ENCODE results near the gene STRBP. TPM values are rescaled to one million over a fixed set of nuclear protein-coding genes. Genes with fewer than 3 reads are reported as not detected.

The STRBP gene
- total RNA-seq, 8 experiments from 2014 or later: 17.5 to 60.7 (median 43.7) TPM

DNA sequence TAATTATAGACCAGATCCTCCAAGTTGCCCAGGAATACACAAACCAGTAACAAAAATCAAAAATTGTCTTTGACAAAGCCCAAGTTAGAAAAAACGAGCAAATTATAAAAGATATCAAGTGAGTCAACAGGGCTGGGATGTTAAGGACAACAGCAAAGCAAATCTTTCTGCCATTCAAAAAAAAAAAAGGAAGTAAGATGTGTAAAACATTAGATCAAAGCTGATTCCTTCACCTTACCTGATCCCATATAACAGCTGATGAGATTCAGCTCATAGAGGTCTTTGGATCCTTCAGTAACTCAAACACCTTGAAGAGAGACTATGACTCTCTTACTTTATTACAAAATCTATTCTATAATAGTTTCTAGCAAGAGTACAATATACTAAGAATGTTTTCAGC, 100.9 kb downstream of the STRBP start:
- no peaks in the 10 kb centered on the region for H3K4me1 ChIP-seq (replicated peaks in 1 of 2)
- H3K27ac ChIP-seq: no peak overlapping the region
- in situ Hi-C loops (cut with MboI; ENCODE audit: low pct_unique_long_range_greater_than_20kb in 2 of 9, low sequenced_read_pairs in 9 of 9, unreplicated experiment in 9 of 9): no loop called here
- ATAC-seq (replicated peaks in 6 of 8): no peak
- 31 to 100% (median 70%) methylated on average over 1 of the region's 1 CpG for WGBS, 10 experiments
- no peak overlapping the region for H3K4me3 ChIP-seq

GRCh38 chr9:123165813-123166212, 102.6 kb downstream of the STRBP start:
- in situ Hi-C loops (cut with MboI; ENCODE audit: low pct_unique_long_range_greater_than_20kb in 2 of 9, low sequenced_read_pairs in 9 of 9, unreplicated experiment in 9 of 9): no loop called here
- ATAC-seq (replicated peaks in 6 of 8): no peak
- Histone ChIP-seq H3K4me1 (replicated peaks in 1 of 2) (no peaks in the 10 kb centered on the region), H3K27ac (no peak overlapping the region), H3K4me3 (no peak overlapping the region)
- WGBS, 10 experiments: 33 to 100% (median 100%) methylated on average over 1 of the region's 1 CpG; no CpG with 5 or more reads in 3 of the 10 experiments

DNA sequence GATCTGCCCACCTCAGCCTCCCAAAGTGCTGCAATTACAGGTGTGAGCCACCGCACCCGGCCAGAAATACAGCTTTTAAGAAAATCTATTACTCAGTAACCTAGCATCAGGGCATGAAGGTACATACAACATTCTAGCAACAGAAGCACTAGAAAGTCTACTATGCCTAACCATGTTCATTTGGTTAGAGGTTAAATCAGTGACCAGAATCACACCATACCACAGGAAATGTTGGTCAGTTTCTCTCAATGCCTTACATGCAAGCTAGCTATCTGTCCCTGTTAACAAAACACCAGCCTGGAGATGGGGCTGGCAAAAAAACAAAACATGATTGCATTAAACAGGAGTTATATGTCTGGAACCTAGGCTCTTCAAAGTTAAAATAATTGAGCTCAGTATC, 104.1 kb downstream of the STRBP start:
- Histone ChIP-seq H3K27ac (no peak overlapping the region), H3K4me1 (replicated peaks in 1 of 2) (no peaks in the 10 kb centered on the region), H3K4me3 (no peak overlapping the region)
- in situ Hi-C loops (cut with MboI; ENCODE audit: low pct_unique_long_range_greater_than_20kb in 2 of 9, low sequenced_read_pairs in 9 of 9, unreplicated experiment in 9 of 9): no loop called here
- ATAC-seq (replicated peaks in 6 of 8): no peak
- 80 to 100% (median 80%) methylated on average over 1 to 2 of the region's 2 CpGs; no CpG with 5 or more reads in 7 of the 10 experiments for WGBS, 10 experiments

- H3K4me1 ChIP-seq (replicated peaks in 1 of 2): no peaks in the 10 kb centered on the region
- in situ Hi-C loops (cut with MboI; ENCODE audit: low pct_unique_long_range_greater_than_20kb in 2 of 9, low sequenced_read_pairs in 9 of 9, unreplicated experiment in 9 of 9): no loop called here
- 53 to 100% (median 91%) methylated on average over 1 to 2 of the region's 2 CpGs for WGBS, 10 experiments
- H3K27ac ChIP-seq: no peak overlapping the region
- ATAC-seq (replicated peaks in 6 of 8): no peak
- no peak overlapping the region for H3K4me3 ChIP-seq
Measured at GRCh38 chr9:123162791-123163345, 105.5 kb downstream of the STRBP start.

GRCh38 chr9:123162360-123162759, 106.0 kb downstream of the STRBP start:
- Histone ChIP-seq H3K4me1 (replicated peaks in 1 of 2) (no peaks in the 10 kb centered on the region), H3K4me3 (no peak overlapping the region), H3K27ac (no peak overlapping the region)
- 44 to 100% (median 94%) methylated on average over 1 of the region's 1 CpG; no CpG with 5 or more reads in 6 of the 10 experiments for WGBS, 10 experiments
- in situ Hi-C loops (cut with MboI; ENCODE audit: low pct_unique_long_range_greater_than_20kb in 2 of 9, low sequenced_read_pairs in 9 of 9, unreplicated experiment in 9 of 9): no loop called here
- ATAC-seq (replicated peaks in 6 of 8): no peak

DNA sequence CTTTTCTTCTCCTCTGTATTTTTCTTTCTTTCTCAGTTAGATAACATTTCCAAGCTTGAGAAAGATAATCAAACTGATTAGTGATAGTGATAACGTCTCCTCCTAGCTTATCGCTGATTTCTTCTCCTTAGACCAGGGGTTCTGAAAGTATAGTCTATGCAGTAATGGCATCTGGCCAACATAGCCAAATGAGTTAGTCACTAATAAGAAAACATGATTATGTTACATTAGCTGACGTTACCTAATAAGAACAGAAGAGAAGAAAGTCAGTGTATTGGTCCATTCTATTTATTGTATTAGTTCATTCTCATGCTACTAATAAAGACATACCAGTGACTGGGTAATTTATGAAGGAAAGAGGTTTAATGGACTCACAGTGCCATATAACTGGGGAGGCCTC, 111.2 kb downstream of the STRBP start:
- no peak overlapping the region for H3K27ac ChIP-seq
- no peak overlapping the region for H3K4me3 ChIP-seq
- in situ Hi-C loops (cut with MboI; ENCODE audit: low pct_unique_long_range_greater_than_20kb in 2 of 9, low sequenced_read_pairs in 9 of 9, unreplicated experiment in 9 of 9): no loop called here
- H3K4me1 ChIP-seq (replicated peaks in 1 of 2): no peaks in the 10 kb centered on the region
- ATAC-seq (replicated peaks in 6 of 8): no peak
- WGBS, 10 experiments: 74 to 100% (median 95%) methylated on average over 1 to 3 of the region's 3 CpGs

DNA sequence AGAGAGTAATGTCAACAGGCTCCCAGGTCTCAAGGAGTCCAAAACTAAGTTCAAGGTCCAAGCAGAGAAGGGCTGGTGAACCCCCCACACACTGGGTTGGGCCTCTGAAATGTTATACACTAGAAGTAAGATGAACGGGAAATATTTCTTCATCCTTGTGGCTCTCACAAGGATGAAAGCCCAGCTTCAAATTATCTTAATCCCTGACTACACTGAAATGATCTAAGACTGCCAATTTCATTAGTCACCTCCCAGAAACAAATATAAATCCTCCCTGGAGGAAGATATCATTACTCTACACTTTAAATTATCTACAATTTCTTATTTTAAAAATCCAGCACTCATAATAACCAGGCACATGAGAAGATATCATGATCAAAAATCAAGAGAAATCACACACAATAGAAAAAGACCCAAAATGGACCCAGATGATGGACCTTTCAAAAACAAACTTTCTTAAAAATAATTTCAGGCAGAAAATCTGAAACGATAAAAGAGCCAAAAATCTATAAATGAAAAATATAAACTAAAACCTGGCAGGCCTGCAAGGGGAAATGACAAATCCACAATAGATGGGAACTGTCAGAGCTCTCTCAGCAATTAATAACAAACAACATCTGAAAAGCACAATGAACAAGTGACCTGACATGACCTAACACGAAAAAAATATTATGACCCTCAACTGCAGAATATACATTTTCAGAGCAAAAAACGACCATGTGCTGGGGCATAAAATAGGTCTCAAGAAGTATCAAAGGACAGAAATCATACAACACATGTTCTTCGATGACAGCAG, 117.5 kb downstream of the STRBP start:
- Histone ChIP-seq H3K4me1 (replicated peaks in 1 of 2) (no peaks in the 10 kb centered on the region), H3K4me3 (no peak overlapping the region), H3K27ac (no peak overlapping the region)
- WGBS, 10 experiments: 63 to 100% (median 89%) methylated on average over 3 to 5 of the region's 5 CpGs
- ATAC-seq (replicated peaks in 6 of 8): peak in 1 of 8 experiments; percentile 44
- in situ Hi-C loops (cut with MboI; ENCODE audit: low pct_unique_long_range_greater_than_20kb in 2 of 9, low sequenced_read_pairs in 9 of 9, unreplicated experiment in 9 of 9): no loop called here

- no peak overlapping the region for H3K27ac ChIP-seq
- WGBS, 10 experiments: 0 to 83% (median 52%) methylated on average over 1 of the region's 1 CpG; no CpG with 5 or more reads in 2 of the 10 experiments
- H3K4me1 ChIP-seq (replicated peaks in 1 of 2): no peaks in the 10 kb centered on the region
- peak in 1 of 8 experiments; percentile 30 for ATAC-seq (replicated peaks in 6 of 8)
- in situ Hi-C loops (cut with MboI; ENCODE audit: low pct_unique_long_range_greater_than_20kb in 2 of 9, low sequenced_read_pairs in 9 of 9, unreplicated experiment in 9 of 9): no loop called here
- no peak overlapping the region for H3K4me3 ChIP-seq
Measured at GRCh38 chr9:123149067-123149466, 119.3 kb downstream of the STRBP start.

- in situ Hi-C loops (cut with MboI; ENCODE audit: low pct_unique_long_range_greater_than_20kb in 2 of 9, low sequenced_read_pairs in 9 of 9, unreplicated experiment in 9 of 9): no loop called here
- peak in 1 of 8 experiments; percentile 65 for ATAC-seq (replicated peaks in 6 of 8)
- Histone ChIP-seq H3K4me3 (no peak overlapping the region), H3K27ac (no peak overlapping the region), H3K4me1 (replicated peaks in 1 of 2) (no peaks in the 10 kb centered on the region)
- whole genome bisulfite sequencing, 10 experiments: 54 to 100% (median 84%) methylated on average over 1 to 2 of the region's 2 CpGs; no CpG with 5 or more reads in 2 of the 10 experiments
Measured at GRCh38 chr9:123138163-123138562, 130.2 kb downstream of the STRBP start.

- 19 to 100% (median 84%) methylated on average over 1 to 5 of the region's 5 CpGs; no CpG with 5 or more reads in 3 of the 10 experiments for WGBS, 10 experiments
- H3K27ac ChIP-seq: no peak overlapping the region
- in situ Hi-C loops (cut with MboI; ENCODE audit: low pct_unique_long_range_greater_than_20kb in 2 of 9, low sequenced_read_pairs in 9 of 9, unreplicated experiment in 9 of 9): no loop called here
- ATAC-seq (replicated peaks in 6 of 8): peak in 2 of 8 experiments; percentile 45 to 80
- H3K4me1 ChIP-seq (replicated peaks in 1 of 2): no peaks in the 10 kb centered on the region
- H3K4me3 ChIP-seq: no peak overlapping the region
Measured at GRCh38 chr9:123135430-123135829, 133.0 kb downstream of the STRBP start.

- Histone ChIP-seq H3K4me1 (replicated peaks in 1 of 2) (no peaks in the 10 kb centered on the region), H3K27ac (no peak overlapping the region), H3K4me3 (no peak overlapping the region)
- ATAC-seq (replicated peaks in 6 of 8): no peak
- in situ Hi-C loops (cut with MboI; ENCODE audit: low pct_unique_long_range_greater_than_20kb in 2 of 9, low sequenced_read_pairs in 9 of 9, unreplicated experiment in 9 of 9): no loop called here
- WGBS, 10 experiments: 56 to 100% (median 92%) methylated on average over 1 to 6 of the region's 6 CpGs
Measured at GRCh38 chr9:123132696-123133095, 135.7 kb downstream of the STRBP start.

DNA sequence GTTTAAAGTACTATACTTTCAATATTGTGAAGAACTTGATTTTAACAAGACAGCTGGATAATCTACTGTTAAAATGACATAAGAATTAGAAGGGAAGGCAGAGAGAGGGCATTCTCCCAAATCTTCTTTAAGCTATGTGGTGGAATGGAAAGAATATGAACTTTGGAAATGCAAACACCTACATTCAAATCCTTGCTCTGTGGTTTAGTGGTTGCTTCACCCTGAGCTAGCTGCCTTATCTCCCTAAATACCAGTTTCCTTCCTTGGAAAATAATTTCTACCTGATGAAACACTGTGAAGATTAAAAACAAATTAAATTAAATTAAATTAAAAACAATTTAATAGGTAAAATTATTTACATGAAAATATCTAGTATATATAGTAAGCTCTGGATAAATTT, 136.4 kb downstream of the STRBP start:
- no peaks in the 10 kb centered on the region for H3K4me1 ChIP-seq (replicated peaks in 1 of 2)
- no peak overlapping the region for H3K27ac ChIP-seq
- no peak for ATAC-seq (replicated peaks in 6 of 8)
- in situ Hi-C loops (cut with MboI; ENCODE audit: low pct_unique_long_range_greater_than_20kb in 2 of 9, low sequenced_read_pairs in 9 of 9, unreplicated experiment in 9 of 9): no loop called here
- H3K4me3 ChIP-seq: no peak overlapping the region

GRCh38 chr9:123131258-123131657, 137.1 kb downstream of the STRBP start:
- Histone ChIP-seq H3K27ac (no peak overlapping the region), H3K4me3 (no peak overlapping the region), H3K4me1 (replicated peaks in 1 of 2) (no peaks in the 10 kb centered on the region)
- in situ Hi-C loops (cut with MboI; ENCODE audit: low pct_unique_long_range_greater_than_20kb in 2 of 9, low sequenced_read_pairs in 9 of 9, unreplicated experiment in 9 of 9): no loop called here
- 43 to 100% (median 100%) methylated on average over 1 of the region's 1 CpG; no CpG with 5 or more reads in 3 of the 10 experiments for WGBS, 10 experiments
- ATAC-seq (replicated peaks in 6 of 8): peak in 1 of 8 experiments; percentile 50

DNA sequence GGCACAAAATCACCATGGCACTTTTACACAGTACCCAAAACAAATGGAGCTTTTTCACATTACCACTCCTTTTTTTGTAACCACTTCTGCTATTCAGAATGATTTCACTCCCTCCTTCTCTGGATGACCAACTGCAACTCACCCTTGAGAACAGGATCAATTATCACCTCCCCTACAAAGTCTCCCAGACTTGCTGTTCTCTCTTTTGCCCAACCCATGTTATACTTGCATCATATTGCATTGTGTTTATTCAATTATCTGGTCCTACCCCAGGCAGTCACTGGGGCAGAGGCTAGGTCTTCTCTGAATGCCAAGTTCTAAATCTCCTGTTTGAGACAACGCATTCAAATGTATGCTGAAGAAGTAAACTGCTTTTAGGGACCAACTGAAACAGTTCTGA, 139.0 kb downstream of the STRBP start:
- in situ Hi-C loops (cut with MboI; ENCODE audit: low pct_unique_long_range_greater_than_20kb in 2 of 9, low sequenced_read_pairs in 9 of 9, unreplicated experiment in 9 of 9): no loop called here
- Histone ChIP-seq H3K4me3 (no peak overlapping the region), H3K4me1 (replicated peaks in 1 of 2) (no peaks in the 10 kb centered on the region), H3K27ac (no peak overlapping the region)
- ATAC-seq (replicated peaks in 6 of 8): peak in 3 of 8 experiments; percentile 57 to 74 (median 65)
- WGBS, 10 experiments: 67 to 100% (median 83%) methylated on average over 1 of the region's 1 CpG; no CpG with 5 or more reads in 4 of the 10 experiments
